ENCODE data around the gene HEBP1.

DNA sequence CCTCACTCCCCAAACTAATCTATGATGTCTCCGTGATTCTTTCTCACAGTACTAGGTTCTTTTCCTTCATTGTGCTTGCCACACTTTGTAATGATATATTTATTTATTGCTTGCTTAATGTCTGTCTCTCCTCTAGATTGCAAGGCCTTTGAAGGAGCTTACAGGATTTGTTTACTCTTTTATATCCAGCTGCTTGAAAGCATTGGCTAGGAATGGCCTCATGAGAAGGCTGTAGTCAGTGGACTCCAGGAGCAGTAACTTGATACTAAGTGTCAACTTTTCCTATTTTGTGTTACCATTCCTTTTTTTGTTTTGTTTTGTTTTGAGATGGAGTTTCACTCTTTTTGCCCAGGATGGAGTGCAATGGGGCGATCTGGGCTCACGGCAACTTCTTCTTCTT is 36.8 kb upstream of the HEBP1 start:
- TF ChIP-seq, protein P1, sequence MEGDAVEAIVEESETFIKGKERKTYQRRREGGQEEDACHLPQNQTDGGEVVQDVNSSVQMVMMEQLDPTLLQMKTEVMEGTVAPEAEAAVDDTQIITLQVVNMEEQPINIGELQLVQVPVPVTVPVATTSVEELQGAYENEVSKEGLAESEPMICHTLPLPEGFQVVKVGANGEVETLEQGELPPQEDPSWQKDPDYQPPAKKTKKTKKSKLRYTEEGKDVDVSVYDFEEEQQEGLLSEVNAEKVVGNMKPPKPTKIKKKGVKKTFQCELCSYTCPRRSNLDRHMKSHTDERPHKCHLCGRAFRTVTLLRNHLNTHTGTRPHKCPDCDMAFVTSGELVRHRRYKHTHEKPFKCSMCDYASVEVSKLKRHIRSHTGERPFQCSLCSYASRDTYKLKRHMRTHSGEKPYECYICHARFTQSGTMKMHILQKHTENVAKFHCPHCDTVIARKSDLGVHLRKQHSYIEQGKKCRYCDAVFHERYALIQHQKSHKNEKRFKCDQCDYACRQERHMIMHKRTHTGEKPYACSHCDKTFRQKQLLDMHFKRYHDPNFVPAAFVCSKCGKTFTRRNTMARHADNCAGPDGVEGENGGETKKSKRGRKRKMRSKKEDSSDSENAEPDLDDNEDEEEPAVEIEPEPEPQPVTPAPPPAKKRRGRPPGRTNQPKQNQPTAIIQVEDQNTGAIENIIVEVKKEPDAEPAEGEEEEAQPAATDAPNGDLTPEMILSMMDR (IDR thresholded peaks at IDR 0.05; ENCODE audit: low read depth, low read length, poor library complexity, severe bottlenecking) = no peak
- no peak for TF ChIP-seq EZH2phosphoT487 (IDR thresholded peaks at IDR 0.05; ENCODE audit: borderline replicate concordance, low read length)

All from DOHH2 (cell line).